Urinary bladder (tissue), 4 donors: ENCODE measurements around the gene BLNK. TPM values are rescaled to one million over a fixed set of nuclear protein-coding genes. Genes with fewer than 3 reads are reported as not detected.

ENCODE experiments used
- DNase-seq: peaks from one replicate; pipeline ENCODE4 v3.0.0-alpha.2; 2015; ENCODE audit errors: extremely low spot score
- H3K27ac ChIP-seq: one replicate; pipeline ENCODE4 v1.5.1; 2013; ENCODE audit warnings: low read depth, mild to moderate bottlenecking, moderate library complexity
- H3K36me3 ChIP-seq: one replicate; pipeline ENCODE4 v1.6.1; 2013; ENCODE audit warnings: mild to moderate bottlenecking, moderate library complexity; ENCODE audit not compliant: insufficient read depth
- H3K4me1 ChIP-seq: one replicate; pipeline ENCODE4 v1.6.1; 2013; ENCODE audit warnings: mild to moderate bottlenecking, moderate library complexity; ENCODE audit not compliant: insufficient read depth
- H3K4me3 ChIP-seq: one replicate; pipeline ENCODE4 v1.5.1; 2013; ENCODE audit warnings: low read depth, low read length
- WGBS: extraction: QIAGEN DNeasy Blood & Tissue Kit; methylation state at CpG from one replicate; pipeline ENCODE4 v1.1.7; 2013; 5-methylcytosine and 5-hydroxymethylcytosine counted together
- polyA plus RNA-seq: library from polyadenylated mRNA; stranded (reverse); fragments of 200-250 nt; gene quantifications from one replicate; pipeline ENCODE4 v1.2.3, GENCODE V29; 2013
- total RNA-seq: library from RNA; depleted of rRNA; stranded (reverse); fragments of >200 nt; gene quantifications from one replicate; pipeline ENCODE4 v1.2.3, GENCODE V29; 2014
- donor health status: healthy with polysubstance abuse.
- donor health status: healthy.

BLNK gene
- total and polyA plus RNA-seq, 2 donors, result 1.9 to 7.3 TPM

GRCh38 chr10:96238646-96239623 is 32.4 kb downstream of the BLNK start:
- WGBS, result 55% methylated on average over 4 of the region's 4 CpGs
- Histone ChIP-seq H3K4me3 (no peak overlapping the region), H3K36me3 (no peaks in the 10 kb centered on the region), H3K27ac (no peak overlapping the region), H3K4me1 (no peaks in the 10 kb centered on the region)
- DNase-seq, result no peak

- 99% methylated on average over 1 of the region's 1 CpG for WGBS
These were observed 34.5 kb downstream of the BLNK start for GRCh38 chr10:96236876-96237275.

GRCh38 chr10:96236090-96236478 is 35.3 kb downstream of the BLNK start:
- no peaks in the 10 kb centered on the region for H3K4me1 ChIP-seq

More at GRCh38 chr10:96236876-96237275, 34.5 kb downstream of the BLNK start:
- Histone ChIP-seq H3K36me3 (no peaks in the 10 kb centered on the region), H3K27ac (no peak overlapping the region), H3K4me1 (no peaks in the 10 kb centered on the region), H3K4me3 (no peak overlapping the region)
- DNase-seq, result no peak

GRCh38 chr10:96235326-96236089 is 35.9 kb downstream of the BLNK start:
- DNase-seq, result no peak
- H3K4me3 ChIP-seq, result no peak overlapping the region
- 91% methylated on average over 8 of the region's 8 CpGs for WGBS
- H3K36me3 ChIP-seq, result no peaks in the 10 kb centered on the region
- no peak overlapping the region for H3K27ac ChIP-seq
- no peaks in the 10 kb centered on the region for H3K4me1 ChIP-seq

More at GRCh38 chr10:96236090-96236478, 35.3 kb downstream of the BLNK start:
- H3K4me3 ChIP-seq, result no peak overlapping the region
- no peaks in the 10 kb centered on the region for H3K36me3 ChIP-seq
- H3K27ac ChIP-seq, result no peak overlapping the region
- no peak for DNase-seq
- 85% methylated on average over 6 of the region's 6 CpGs for WGBS

GRCh38 chr10:96233959-96234358 is 37.4 kb downstream of the BLNK start:
- 56% methylated on average over 2 of the region's 2 CpGs for WGBS
- H3K4me1 ChIP-seq, result no peaks in the 10 kb centered on the region
- H3K27ac ChIP-seq, result no peak overlapping the region
- DNase-seq, result no peak
- H3K4me3 ChIP-seq, result no peak overlapping the region
- no peaks in the 10 kb centered on the region for H3K36me3 ChIP-seq

GRCh38 chr10:96230527-96230926 is 40.8 kb downstream of the BLNK start:
- no peaks in the 10 kb centered on the region for H3K36me3 ChIP-seq
- 93% methylated on average over 6 of the region's 6 CpGs for WGBS
- no peak overlapping the region for H3K4me3 ChIP-seq
- no peak overlapping the region for H3K27ac ChIP-seq
- no peaks in the 10 kb centered on the region for H3K4me1 ChIP-seq
- no peak for DNase-seq

GRCh38 chr10:96229568-96230030 is 41.8 kb downstream of the BLNK start:
- H3K4me3 ChIP-seq, result no peak overlapping the region
- 3% methylated on average over 7 of the region's 7 CpGs for WGBS
- no peaks in the 10 kb centered on the region for H3K36me3 ChIP-seq
- no peak overlapping the region for H3K27ac ChIP-seq
- H3K4me1 ChIP-seq, result no peaks in the 10 kb centered on the region
- no peak for DNase-seq

GRCh38 chr10:96228408-96228994 is 42.9 kb downstream of the BLNK start:
- DNase-seq, result no peak
- Histone ChIP-seq H3K4me1 (no peaks in the 10 kb centered on the region), H3K36me3 (no peaks in the 10 kb centered on the region), H3K4me3 (no peak overlapping the region), H3K27ac (no peak overlapping the region)
- 91% methylated on average over 9 of the region's 9 CpGs for WGBS

GRCh38 chr10:96227206-96227605 is 44.2 kb downstream of the BLNK start:
- no peak overlapping the region for H3K27ac ChIP-seq
- H3K4me3 ChIP-seq, result no peak overlapping the region
- DNase-seq, result no peak
- no peaks in the 10 kb centered on the region for H3K4me1 ChIP-seq
- no peaks in the 10 kb centered on the region for H3K36me3 ChIP-seq
- 84% methylated on average over 19 of the region's 19 CpGs for WGBS

- no peaks in the 10 kb centered on the region for H3K4me1 ChIP-seq
- DNase-seq, result no peak
- 81% methylated on average over 6 of the region's 6 CpGs for WGBS
- no peaks in the 10 kb centered on the region for H3K36me3 ChIP-seq
- H3K4me3 ChIP-seq, result no peak overlapping the region
- no peak overlapping the region for H3K27ac ChIP-seq
These were observed 46.2 kb downstream of the BLNK start for GRCh38 chr10:96225119-96225518.

GRCh38 chr10:96222908-96223307 is 48.5 kb downstream of the BLNK start:
- no peaks in the 10 kb centered on the region for H3K36me3 ChIP-seq
- no peak overlapping the region for H3K4me3 ChIP-seq
- H3K27ac ChIP-seq, result no peak overlapping the region
- DNase-seq, result no peak
- no peaks in the 10 kb centered on the region for H3K4me1 ChIP-seq
- WGBS, result 88% methylated on average over 10 of the region's 10 CpGs

- WGBS, result 49% methylated on average over 3 of the region's 3 CpGs
- Histone ChIP-seq H3K4me1 (no peaks in the 10 kb centered on the region), H3K27ac (no peak overlapping the region), H3K4me3 (no peak overlapping the region), H3K36me3 (no peaks in the 10 kb centered on the region)
- DNase-seq, result no peak
These were observed 48.9 kb downstream of the BLNK start for GRCh38 chr10:96222441-96222840.

- Histone ChIP-seq H3K4me1 (no peaks in the 10 kb centered on the region), H3K27ac (no peak overlapping the region), H3K4me3 (no peak overlapping the region), H3K36me3 (no peaks in the 10 kb centered on the region)
- 74% methylated on average over 5 of the region's 5 CpGs for WGBS
- no peak for DNase-seq
These were observed 52.5 kb downstream of the BLNK start for GRCh38 chr10:96218826-96219225.
